GM12875 (cell line): Measurements from ENCODE around the gene PKDCC.

Experiments
- H3K4me3 ChIP-seq: one replicate; pipeline ENCODE4 v1.5.1; 2011; ENCODE audit warnings: low read depth, low read length, control low read depth
- CTCF ChIP-seq: IDR thresholded peaks from 2 replicates; pipeline ENCODE4 v1.5.1; 2011; ENCODE audit warnings: low read depth, mild to moderate bottlenecking, control low read depth, inconsistent platforms, low read length, moderate library complexity, borderline replicate concordance; ENCODE audit not compliant: insufficient read depth

Gene PKDCC

DNA sequence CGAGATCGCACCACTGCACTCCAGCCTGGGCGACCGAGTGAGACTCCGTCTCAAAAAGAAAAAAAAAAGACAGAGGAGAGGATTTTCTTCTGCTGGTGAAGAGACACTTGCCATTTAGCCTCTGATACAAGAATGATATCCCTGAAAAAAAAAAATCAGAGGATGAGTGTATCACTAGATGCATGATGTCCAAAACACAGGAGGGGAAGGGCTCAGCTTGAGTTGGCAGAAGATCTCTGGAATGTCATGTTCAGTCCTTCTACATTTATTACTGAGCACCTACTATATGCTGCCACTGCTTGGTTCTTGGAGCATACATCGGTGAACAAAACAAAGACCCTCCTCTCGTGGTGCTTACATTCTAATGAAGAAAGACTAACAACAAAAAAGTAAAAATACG, 10.9 kb upstream of the PKDCC start:
- no peak for TF ChIP-seq CTCF
- H3K4me3 ChIP-seq, result no peak overlapping the region

GRCh38 chr2:42040643-42041278, 7.1 kb upstream of the PKDCC start:
- TF ChIP-seq CTCF, result no peak
- H3K4me3 ChIP-seq, result no peak overlapping the region

GRCh38 chr2:42041377-42042127, 6.3 kb upstream of the PKDCC start:
- TF ChIP-seq CTCF, result peak; percentile 25; the same call in 1 of the 2 replicates
- no peak overlapping the region for H3K4me3 ChIP-seq

- no peak overlapping the region for H3K4me3 ChIP-seq
- no peak for TF ChIP-seq CTCF
Measured at GRCh38 chr2:42042631-42043355, 5.0 kb upstream of the PKDCC start.

- no peak overlapping the region for H3K4me3 ChIP-seq
- TF ChIP-seq CTCF, result no peak
Measured at GRCh38 chr2:42043789-42044394, 3.9 kb upstream of the PKDCC start.

DNA sequence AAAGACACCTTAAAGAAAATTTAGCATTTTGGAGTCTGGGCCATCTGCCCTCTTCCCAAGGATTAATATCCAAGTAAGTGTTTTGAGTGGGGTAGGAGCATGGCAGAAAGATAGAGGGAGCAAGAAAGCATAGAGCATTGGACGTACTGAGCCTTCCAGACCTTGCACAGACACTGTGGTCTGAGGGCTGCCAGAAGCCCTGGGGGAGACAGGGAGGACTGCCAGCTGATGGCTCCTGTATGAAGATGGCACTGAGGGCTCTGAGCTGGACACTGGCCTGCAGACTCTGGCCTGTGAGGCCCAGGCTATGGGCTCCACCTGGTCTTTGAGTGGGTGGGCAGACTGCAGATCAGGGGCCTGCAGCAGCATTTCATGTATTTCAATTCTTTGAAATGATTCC, 2.9 kb upstream of the PKDCC start:
- TF ChIP-seq CTCF, result no peak
- H3K4me3 ChIP-seq, result no peak overlapping the region
